Heart left ventricle (tissue), 16 donors: Measurements from ENCODE around the gene CHAT. TPM values are rescaled to one million over a fixed set of nuclear protein-coding genes. Genes with fewer than 3 reads are reported as not detected.

Experiments used
- ATAC-seq, 4 donors: fragments of 200-7000 bp; cut with Tn5 transposase; one replicate each; pipeline ENCODE4 v1.9.1; 2020 to 2022; ENCODE audit warnings: moderate library complexity in 4 of 4, mild to moderate bottlenecking in 3 of 4, moderate number of reproducible peaks in 1 of 4
- DNase-seq, 5 donors: peaks; one replicate each; pipeline ENCODE4 v3.0.0-alpha.2; 2020
- H3K27ac ChIP-seq, 12 donors: fragments of 200-600 bp; sonication (generic) in 4 of 12; one replicate each; pipeline versions ENCODE4 v1.5.0 to v1.8.0; 2016 to 2022; ENCODE audit warnings: mild to moderate bottlenecking in 2 of 12
- H3K27me3 ChIP-seq, 9 donors: fragments of 200-600 bp; sonication (generic) in 2 of 9; one replicate each; pipeline versions ENCODE4 v1.5.1 to v1.8.0; 2016 to 2022; ENCODE audit warnings: mild to moderate bottlenecking in 3 of 9
- H3K36me3 ChIP-seq, 9 donors: fragments of 200-600 bp; sonication (generic) in 2 of 9; one replicate each; pipeline versions ENCODE4 v1.5.0 to v1.8.0; 2018 to 2022; ENCODE audit warnings: mild to moderate bottlenecking in 2 of 9
- H3K4me1 ChIP-seq, 12 donors: fragments of 200-600 bp; sonication (generic) in 4 of 12; one replicate each; pipeline versions ENCODE4 v1.5.0 to v1.8.0; 2016 to 2022; ENCODE audit warnings: mild to moderate bottlenecking in 3 of 12
- H3K4me3 ChIP-seq, 12 donors: fragments of 200-600 bp; sonication (generic) in 4 of 12; one replicate each; pipeline versions ENCODE4 v1.5.0 to v1.8.0; 2017 to 2022; ENCODE audit warnings: mild to moderate bottlenecking in 9 of 12, moderate library complexity in 4 of 12
- H3K9me3 ChIP-seq, 12 donors: fragments of 200-600 bp; sonication (generic) in 4 of 12; one replicate each; pipeline versions ENCODE4 v1.5.0 to v1.8.0; 2016 to 2022; ENCODE audit warnings: mild to moderate bottlenecking in 1 of 12
- POLR2A ChIP-seq, 2 donors: fragments of 450-650 bp; IDR thresholded peaks; one replicate each; pipeline ENCODE4 v1.6.1; 2017; ENCODE audit warnings: antibody characterized with exemption in 2 of 2, mild to moderate bottlenecking in 2 of 2, moderate library complexity in 2 of 2
- WGBS, 4 donors: extraction: QIAGEN DNeasy Blood & Tissue Kit in 2 of 4; methylation state at CpG; one replicate each; pipeline versions ENCODE4 v1.1.5 to v1.1.7; 2013 to 2018; 5-methylcytosine and 5-hydroxymethylcytosine counted together
- intact Hi-C, 10 donors: fragments of 100-400 bp; cut with DNase I; formaldehyde crosslinking; loops; one replicate each; pipeline versions ENCODE4 v1.11.1 to v1.14.2; 2022
- polyA plus RNA-seq, 2 donors: library from polyadenylated mRNA; stranded (reverse); fragments of 200-250 nt; gene quantifications; one replicate each; pipeline ENCODE4 v1.2.3, GENCODE V29; 2013
- total RNA-seq, 9 donors: library from RNA; depleted of rRNA in 2 of 9; stranded (reverse); fragments of >200 nt in 2 of 9; fragmentation: NEBNext Ultra II Directional in 3 of 9; extraction: Animal tissue kit (Norgen Biotek cat#: 25700) in 3 of 9; gene quantifications; one replicate each; pipeline versions ENCODE4 v1.1.0 to v1.2.4, GENCODE V29; 2016 to 2023
- TF ChIP-seq, protein P1 (sequence below), 12 donors: fragments of 200-600 bp; sonication (generic) in 4 of 12; IDR thresholded peaks; one replicate each; pipeline versions ENCODE4 v1.5.0 to v1.8.0; 2018 to 2022; ENCODE audit warnings: antibody characterized with exemption in 12 of 12, mild to moderate bottlenecking in 5 of 12
- donor health status: ischemic (EF 13 %, LVEDD 7.1; RV severe dilation, severe dysfunction).
- donor health status: healthy with polysubstance abuse.
- donor health status: DM: no; HTN: yes; CAD: no.
- donor health status: DM: no; HTN: no; CAD: no.
- donor health status: ischemic (EF 25% LVEDD 6.9; RV normal size, moderate dysfunction).
- donor health status: ischemic (EF 25% LVEDD 5.7; RV mildly dilated, moderate dysfunction).
- donor health status: healthy.
- donor health status: DM: yes; HTN: yes; CAD: no.
- donor health status: ischemic (EF 35%, LVEDD 5.7; RV mildly dilated, moderate dysfunction).
- donor health status: nonischemic (EF 11% LVEDD 7.7; RV severe dilation, severe dysfunction).
- donor health status: DM: yes; HTN: yes; CAD: no.
- donor health status: PGD.
- donor health status: ischemic (EF 29% LVEDD 5.4; RV normal size, mild dysfunction).
- donor health status: nonischemic (EF 23%, LVEDD 6.1; RV moderate dilation, normal function).

Gene CHAT
- total and polyA plus RNA-seq, 11 donors = not detected

DNA sequence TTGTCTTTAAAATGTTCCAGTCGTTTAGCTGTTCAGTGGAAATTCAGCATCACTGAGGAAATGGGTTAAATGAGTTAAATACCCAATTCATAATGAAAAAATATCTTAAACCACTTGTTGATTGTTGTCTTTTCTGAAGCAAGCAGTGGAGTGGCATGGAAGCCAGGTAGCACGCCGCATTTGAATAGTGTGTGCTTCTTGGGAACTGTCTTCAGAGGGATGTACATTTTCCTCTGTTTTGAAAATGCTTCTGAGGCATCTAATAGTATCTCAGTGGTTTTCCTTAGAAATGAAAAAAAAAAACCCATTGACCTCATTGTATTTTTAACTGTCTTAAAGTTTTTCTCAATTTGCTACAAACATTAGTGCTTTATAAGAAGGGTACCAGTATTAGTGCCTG lies 93.7 kb downstream of the CHAT start:
- H3K36me3 ChIP-seq = no peaks in the 10 kb centered on the region
- 65 to 77% (median 73%) methylated on average over 3 of the region's 3 CpGs for WGBS, 4 donors
- H3K4me1 ChIP-seq = no peaks in the 10 kb centered on the region
- H3K27me3 ChIP-seq = peaks cover 0 to 14% (median 0%) of the 10 kb centered on the region in 9 donors
- ATAC-seq = no peak
- no peak overlapping the region for H3K4me3 ChIP-seq
- no peak for TF ChIP-seq POLR2A (IDR thresholded peaks at IDR 0.05)
- TF ChIP-seq, protein P1, sequence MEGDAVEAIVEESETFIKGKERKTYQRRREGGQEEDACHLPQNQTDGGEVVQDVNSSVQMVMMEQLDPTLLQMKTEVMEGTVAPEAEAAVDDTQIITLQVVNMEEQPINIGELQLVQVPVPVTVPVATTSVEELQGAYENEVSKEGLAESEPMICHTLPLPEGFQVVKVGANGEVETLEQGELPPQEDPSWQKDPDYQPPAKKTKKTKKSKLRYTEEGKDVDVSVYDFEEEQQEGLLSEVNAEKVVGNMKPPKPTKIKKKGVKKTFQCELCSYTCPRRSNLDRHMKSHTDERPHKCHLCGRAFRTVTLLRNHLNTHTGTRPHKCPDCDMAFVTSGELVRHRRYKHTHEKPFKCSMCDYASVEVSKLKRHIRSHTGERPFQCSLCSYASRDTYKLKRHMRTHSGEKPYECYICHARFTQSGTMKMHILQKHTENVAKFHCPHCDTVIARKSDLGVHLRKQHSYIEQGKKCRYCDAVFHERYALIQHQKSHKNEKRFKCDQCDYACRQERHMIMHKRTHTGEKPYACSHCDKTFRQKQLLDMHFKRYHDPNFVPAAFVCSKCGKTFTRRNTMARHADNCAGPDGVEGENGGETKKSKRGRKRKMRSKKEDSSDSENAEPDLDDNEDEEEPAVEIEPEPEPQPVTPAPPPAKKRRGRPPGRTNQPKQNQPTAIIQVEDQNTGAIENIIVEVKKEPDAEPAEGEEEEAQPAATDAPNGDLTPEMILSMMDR (IDR thresholded peaks at IDR 0.05) = no peak
- intact Hi-C loops = no loop called here
- no peak for DNase-seq
- H3K9me3 ChIP-seq = peaks cover 0 to 9% (median 0%) of the 10 kb centered on the region in 12 donors
- H3K27ac ChIP-seq = no peak overlapping the region

DNA sequence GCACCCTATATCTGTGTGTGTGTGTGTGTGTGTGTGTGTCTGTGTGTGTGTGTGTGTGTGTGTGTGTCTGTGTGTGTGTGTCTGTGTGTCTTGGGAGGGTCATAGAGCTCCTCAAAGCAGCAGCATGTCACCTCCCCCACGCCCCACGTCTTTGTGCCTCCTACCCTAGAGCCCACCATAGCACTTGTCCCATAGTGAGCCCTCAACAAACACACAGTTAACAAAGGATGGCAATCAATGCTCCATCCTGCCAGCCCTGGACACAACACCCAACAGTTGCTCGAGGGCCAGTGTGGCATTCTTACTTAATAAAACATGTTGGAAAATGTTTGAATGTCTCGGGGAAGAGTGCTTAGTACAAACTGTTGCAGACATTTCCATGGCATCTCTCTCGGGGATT lies 96.1 kb downstream of the CHAT start:
- 50 to 64% (median 58%) methylated on average over 3 to 5 of the region's 5 CpGs for WGBS, 4 donors
- ATAC-seq (no peak), DNase-seq (peak in 1 of 5 donors; percentile 9)
- H3K9me3 ChIP-seq = peaks cover 0 to 12% (median 0%) of the 10 kb centered on the region in 12 donors
- H3K27me3 ChIP-seq = peaks cover 0 to 14% (median 0%) of the 10 kb centered on the region in 9 donors
- H3K27ac ChIP-seq = no peak overlapping the region
- TF ChIP-seq, protein P1 (IDR thresholded peaks at IDR 0.05) = no peak
- TF ChIP-seq POLR2A (IDR thresholded peaks at IDR 0.05) = no peak
- no peak overlapping the region for H3K4me3 ChIP-seq
- no peaks in the 10 kb centered on the region for H3K36me3 ChIP-seq
- no peaks in the 10 kb centered on the region for H3K4me1 ChIP-seq
- intact Hi-C loops = no loop called here

DNA sequence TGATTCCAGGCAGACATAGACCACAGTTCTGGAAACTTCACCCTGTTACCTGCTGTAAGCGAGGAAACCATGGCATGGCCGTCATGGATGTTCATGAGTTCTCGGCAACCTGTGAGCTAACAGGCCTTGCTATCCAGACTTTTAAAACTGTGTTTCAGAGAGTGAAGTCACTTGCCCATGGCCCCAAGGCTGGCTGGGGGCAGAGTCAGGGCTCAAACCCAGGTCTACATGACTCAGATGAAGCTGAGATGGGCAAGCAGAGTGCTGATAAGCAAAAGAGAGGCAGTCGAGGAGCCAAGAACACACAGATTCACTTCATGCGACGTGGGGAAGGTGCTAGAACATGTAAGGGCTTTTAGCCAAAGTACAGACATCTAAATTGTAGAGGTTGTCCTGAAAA lies 97.1 kb downstream of the CHAT start:
- H3K4me1 ChIP-seq = no peaks in the 10 kb centered on the region

DNA sequence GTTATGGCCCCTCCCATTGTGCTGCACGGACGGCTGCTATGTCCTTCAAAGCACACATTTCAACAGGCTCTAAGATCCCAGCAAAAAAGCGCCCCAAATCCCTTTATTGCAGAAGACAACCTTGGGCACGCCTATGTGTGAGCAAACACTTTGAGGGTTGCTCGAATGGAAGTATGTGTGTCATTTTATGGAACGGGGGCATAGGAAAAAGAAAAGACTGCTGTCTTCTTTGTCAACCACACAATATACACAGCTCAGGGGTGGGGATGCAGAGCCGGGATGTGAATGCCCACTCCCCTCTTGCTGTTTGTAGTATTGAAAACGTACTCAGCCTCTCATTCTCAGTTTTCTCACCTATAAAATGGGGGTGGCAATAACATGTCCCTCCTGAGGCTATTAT lies 97.6 kb downstream of the CHAT start:
- no peak overlapping the region for H3K4me3 ChIP-seq
- peaks cover 0 to 12% (median 0%) of the 10 kb centered on the region in 12 donors for H3K9me3 ChIP-seq
- DNase-seq = peak in 1 of 5 donors; percentile 8
- H3K27me3 ChIP-seq = peaks cover 0 to 14% (median 0%) of the 10 kb centered on the region in 9 donors
- no peak overlapping the region for H3K27ac ChIP-seq
- H3K4me1 ChIP-seq = no peaks in the 10 kb centered on the region
- ATAC-seq = no peak
- H3K36me3 ChIP-seq = no peaks in the 10 kb centered on the region
- 54 to 68% (median 62%) methylated on average over 8 of the region's 8 CpGs for WGBS, 4 donors
- TF ChIP-seq POLR2A (IDR thresholded peaks at IDR 0.05) = no peak
- TF ChIP-seq, protein P1 (IDR thresholded peaks at IDR 0.05) = no peak
- intact Hi-C loops = no loop called here

More for the DNA sequence above, 97.1 kb downstream of the CHAT start:
- no peak for ATAC-seq
- Histone ChIP-seq H3K27me3 (peaks cover 0 to 14% (median 0%) of the 10 kb centered on the region in 9 donors), H3K4me3 (no peak overlapping the region), H3K36me3 (no peaks in the 10 kb centered on the region), H3K27ac (no peak overlapping the region), H3K9me3 (peaks cover 0 to 12% (median 0%) of the 10 kb centered on the region in 12 donors)
- intact Hi-C loops = no loop called here
- WGBS, 4 donors = 67 to 77% (median 71%) methylated on average over 6 of the region's 6 CpGs
- peak in 1 of 5 donors; percentile 8 for DNase-seq
- no peak for TF ChIP-seq POLR2A (IDR thresholded peaks at IDR 0.05)
- TF ChIP-seq, protein P1 (IDR thresholded peaks at IDR 0.05) = no peak
